K562 (cell line): ENCODE data around the gene SMARCA4. TPM values are rescaled to one million over a fixed set of nuclear protein-coding genes. Genes with fewer than 3 reads are reported as not detected.

ENCODE experiments used
- ATAC-seq: fragments of 200-7000 bp; cut with Tn5 transposase; 3 replicates; pipeline ENCODE4 v1.9.1; 2020; ENCODE audit warnings: moderate library complexity
- BruUV-seq: library from RNA; stranded (reverse); fragments of 400-500 nt; replicated peaks from 2 replicates; lab custom pipeline; 2021; lab: Mats Ljungman, UMichigan
- CTCF ChIA-PET: fragments of 300-600 bp; formaldehyde crosslinking; extraction: SDS; loops from one replicate; lab custom pipeline; 2021; ENCODE audit warnings: low intra/inter-chr PET ratio; lab: Yijun Ruan, JAX
- POLR2A ChIA-PET: fragments of 300-600, 350-650 bp; sonication (Branson Sonifier 250); formaldehyde crosslinking; extraction: SDS; loops from one replicate; lab custom pipeline; 2021; ENCODE audit warnings: antibody characterized with exemption, inconsistent platforms; lab: Yijun Ruan, JAX
- DNase-seq, 4 experiments: peaks; one replicate each; pipeline versions ENCODE4 v3.0.0 to v3.0.0-alpha.2; 2011 to 2018; ENCODE audit warnings: low spot score in 3 of 4, mixed read lengths in 3 of 4; ENCODE audit errors: extremely low read depth in 1 of 4
- FAIRE-seq: peaks from 2 replicates; lab custom pipeline; 2011; peaks lifted over from hg19 to GRCh38; lab: Jason Lieb, UNC
- H2AFZ ChIP-seq: 2 replicates; pipeline ENCODE4 v1.6.0; 2011; ENCODE audit warnings: low read depth, low read length, control low read depth, inconsistent platforms
- H3K27ac ChIP-seq: fragments of 200-600 bp; 3 replicates; pipeline ENCODE4 v1.8.0; 2011; ENCODE audit warnings: low read depth, mild to moderate bottlenecking, control low read depth, inconsistent platforms, low read length, moderate library complexity, mixed read lengths; ENCODE audit errors: extremely low read depth
- H3K27me3 ChIP-seq, 2 experiments: fragments of 300-600 bp in 1 of 2; 2 replicates in 1 of 2; 3 replicates in 1 of 2; pipeline versions ENCODE4 v1.6.0 to v1.8.0; 2011; ENCODE audit warnings: inconsistent platforms in 2 of 2, low read length in 2 of 2, mild to moderate bottlenecking in 1 of 2, mixed read lengths in 1 of 2, moderate library complexity in 1 of 2; ENCODE audit not compliant: control insufficient read depth in 2 of 2, insufficient read depth in 2 of 2
- H3K36me3 ChIP-seq: fragments of 300-600 bp; 3 replicates; pipeline ENCODE4 v1.8.0; 2011; ENCODE audit warnings: mild to moderate bottlenecking, low read length, inconsistent platforms; ENCODE audit not compliant: control insufficient read depth, insufficient read depth
- H3K4me1 ChIP-seq, 2 experiments: fragments of 200-600 bp in 1 of 2; replicated peaks in 1 of 2; 2 replicates in 1 of 2; 3 replicates in 1 of 2; pipeline versions ENCODE4 v1.5.1 to v1.8.0; 2011; ENCODE audit warnings: inconsistent platforms in 2 of 2, low read length in 2 of 2, mild to moderate bottlenecking in 1 of 2, mixed read lengths in 1 of 2, moderate library complexity in 1 of 2; ENCODE audit not compliant: control insufficient read depth in 2 of 2, insufficient read depth in 2 of 2
- H3K4me2 ChIP-seq: 2 replicates; pipeline ENCODE4 v1.6.1; 2011; ENCODE audit warnings: low read length, control low read depth, inconsistent platforms, mixed read lengths; ENCODE audit not compliant: insufficient read depth
- H3K4me3 ChIP-seq: fragments of 200-600 bp; sonication (generic), shearing (Covaris generic); 2 replicates; pipeline ENCODE4 v1.5.1; 2016; ENCODE audit warnings: control low read depth, inconsistent platforms
- H3K79me2 ChIP-seq: fragments of 200-600 bp; 3 replicates; pipeline ENCODE4 v1.8.0; 2011; ENCODE audit warnings: low read length, inconsistent platforms; ENCODE audit not compliant: control insufficient read depth, insufficient read depth
- H3K9ac ChIP-seq, 2 experiments: 2 replicates each; pipeline versions ENCODE4 v1.6.0 to v1.6.1; 2011; ENCODE audit warnings: low read depth in 2 of 2, low read length in 2 of 2, control low read depth in 1 of 2, inconsistent platforms in 1 of 2, mild to moderate bottlenecking in 1 of 2, mixed read lengths in 1 of 2; ENCODE audit not compliant: insufficient read depth in 1 of 2
- H3K9me1 ChIP-seq: one replicate; pipeline ENCODE4 v1.6.0; 2011; ENCODE audit warnings: inconsistent platforms, mild to moderate bottlenecking, low read length, moderate library complexity; ENCODE audit not compliant: control insufficient read depth, insufficient read depth
- H3K9me3 ChIP-seq: replicated peaks from 2 replicates; pipeline ENCODE4 v1.5.1; 2011; ENCODE audit warnings: low read depth, low read length, inconsistent platforms; ENCODE audit not compliant: control insufficient read depth, insufficient read depth
- H4K20me1 ChIP-seq: replicated peaks from 2 replicates; pipeline ENCODE4 v1.6.1; 2011; ENCODE audit warnings: low read length, inconsistent platforms, mixed read lengths; ENCODE audit not compliant: control insufficient read depth, insufficient read depth
- CC2D1A ChIP-seq: fragments of 450-650 bp; IDR thresholded peaks from 2 replicates; pipeline ENCODE4 v1.6.1; 2017; ENCODE audit warnings: mild to moderate bottlenecking
- FOXK1 ChIP-seq: sonication (generic); formaldehyde crosslinking; IDR thresholded peaks from 2 replicates; pipeline ENCODE4 v1.8.0; 2022; ENCODE audit warnings: missing genetic modification reagents, mild to moderate bottlenecking, borderline replicate concordance
- FOXP1 ChIP-seq: sonication (generic); formaldehyde crosslinking; IDR thresholded peaks from 2 replicates; pipeline ENCODE4 v1.8.0; 2022; ENCODE audit warnings: mild to moderate bottlenecking, missing genetic modification reagents
- GATAD2A ChIP-seq: fragments of 450-650 bp; IDR thresholded peaks from 2 replicates; pipeline ENCODE4 v1.6.1; 2017
- HDAC3 ChIP-seq: fragments of 450-650 bp; IDR thresholded peaks from 2 replicates; pipeline ENCODE4 v1.6.1; 2018; ENCODE audit warnings: borderline replicate concordance, mild to moderate bottlenecking, moderate library complexity; ENCODE audit not compliant: partially characterized antibody
- HDGF ChIP-seq: fragments of 450-650 bp; IDR thresholded peaks from 2 replicates; pipeline ENCODE4 v1.6.1; 2016
- KAT2B ChIP-seq: IDR thresholded peaks from one replicate; pipeline ENCODE4 v1.6.1; 2012; ENCODE audit warnings: low read depth, mild to moderate bottlenecking, control low read depth, inconsistent platforms, low read length, moderate library complexity
- KDM4B ChIP-seq, 2 experiments: fragments of 450-650 bp in 1 of 2; sonication (generic) in 1 of 2; IDR thresholded peaks; 2 replicates each; pipeline ENCODE4 v1.6.1; 2016 to 2017; ENCODE audit warnings: borderline replicate concordance in 2 of 2, antibody characterized with exemption in 1 of 2, low read depth in 1 of 2, mild to moderate bottlenecking in 1 of 2
- NKRF ChIP-seq: fragments of 450-650 bp; IDR thresholded peaks from 2 replicates; pipeline ENCODE4 v1.6.1; 2016; ENCODE audit warnings: borderline replicate concordance
- SMC3 ChIP-seq: conservative IDR thresholded peaks from 2 replicates; pipeline ENCODE4 v1.6.1; 2011; ENCODE audit warnings: low read depth, low read length, improper control_type of control experiment; ENCODE audit not compliant: insufficient read depth
- SUPT5H ChIP-seq: fragments of 450-650 bp; IDR thresholded peaks from 2 replicates; pipeline ENCODE4 v1.6.1; 2016
- ZNF263 ChIP-seq: sonication (generic); formaldehyde crosslinking; IDR thresholded peaks from 2 replicates; pipeline ENCODE4 v1.8.0; 2022; ENCODE audit warnings: mild to moderate bottlenecking, missing genetic modification reagents, borderline replicate concordance
- WGBS: fragments of 100-300 bp; shearing (Covaris generic); methylation state at CpG from one replicate; pipeline ENCODE4 v1.1.6; 2016; ENCODE audit warnings: low coverage, mixed read lengths; ENCODE audit not compliant: insufficient coverage; ENCODE audit errors: missing lambda C conversion rate; 5-methylcytosine and 5-hydroxymethylcytosine counted together
- in situ Hi-C: fragments of 300-500 bp; cut with MboI; formaldehyde crosslinking; loops from 4 replicates; pipeline ENCODE4 v1.15.0; 2018; ENCODE audit warnings: inconsistent platforms, mixed read lengths
- intact Hi-C: fragments of 100-400 bp; cut with micrococcal nuclease; formaldehyde crosslinking; loops from 2 replicates; pipeline ENCODE4 v1.14.2; 2022
- polyA plus RNA-seq, 8 experiments: library from polyadenylated mRNA; depleted of rRNA in 4 of 8; stranded (reverse) in 5 of 8; unstranded in 3 of 8; fragments of >200 nt; fragmentation: Nextera tagmentation in 2 of 8; fragmentation: Illumina TruSeq in 1 of 8; extraction: Ambion mirVana in 2 of 8; extraction: Trizol in 1 of 8; gene quantifications; 2 replicates each; pipeline versions ENCODE4 v1.2.1 to v1.2.3, GENCODE V29; 2011 to 2014; ENCODE audit warnings: inconsistent platforms in 1 of 8, missing spikeins in 1 of 8
- total RNA-seq, 7 experiments: library from RNA; depleted of rRNA in 6 of 7; stranded (reverse); fragments of >200 nt in 6 of 7; fragmentation: Illumina TruSeq in 2 of 7; extraction: Trizol in 2 of 7; gene quantifications; 2 replicates each; pipeline versions ENCODE4 v1.2.1 to v1.2.3, GENCODE V29; 2011 to 2021; ENCODE audit warnings: low replicate concordance in 1 of 7
- TF ChIP-seq, protein P1 (sequence below): fragments of 450-650 bp; IDR thresholded peaks from 2 replicates; pipeline ENCODE4 v1.6.1; 2016; ENCODE audit warnings: missing biosample characterization, missing genetic modification characterization
- TF ChIP-seq, protein P2 (sequence below): sonication (generic); formaldehyde crosslinking; IDR thresholded peaks from 2 replicates; pipeline ENCODE4 v1.8.0; 2022; ENCODE audit warnings: mild to moderate bottlenecking, missing genetic modification reagents

SMARCA4 gene
- total and polyA plus RNA-seq, 9 of the 15 experiments (the other 6 are each of a cell fraction or from before 2014, with no cell fraction given): 19.3 to 207 (median 52.1) TPM

DNA sequence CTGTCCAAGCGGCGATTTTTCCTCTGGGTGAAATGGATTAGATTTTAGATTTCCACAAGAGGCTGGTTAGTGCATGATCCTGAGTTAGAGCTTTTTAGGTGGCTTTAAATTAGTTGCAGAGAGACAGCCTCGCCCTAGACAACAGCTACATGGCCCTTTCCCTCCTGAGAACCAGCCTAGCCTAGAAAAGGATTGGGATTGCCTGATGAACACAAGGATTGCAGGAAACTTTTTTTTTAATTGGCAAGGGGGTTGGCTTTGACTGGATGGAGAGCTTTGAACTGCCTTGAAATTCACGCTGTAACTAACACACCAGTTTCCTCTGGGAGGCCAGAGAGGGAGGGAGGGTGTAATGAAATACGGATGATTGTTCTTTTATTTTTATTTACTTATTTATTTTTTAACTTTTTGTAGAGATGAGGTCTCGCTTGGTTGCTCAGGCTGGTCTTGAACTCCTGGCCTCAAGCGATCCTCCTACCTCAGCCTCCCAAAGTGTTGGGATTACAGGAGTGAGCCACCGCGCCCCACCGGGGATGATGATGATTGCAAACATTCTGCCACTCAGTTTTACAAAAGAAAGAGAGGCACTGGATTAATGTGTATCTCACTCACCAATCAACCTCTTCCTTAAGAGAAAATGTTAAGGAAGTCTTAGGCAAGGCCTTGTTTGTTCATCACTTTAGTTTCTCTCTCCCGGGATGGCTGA is 130.3 kb downstream of the SMARCA4 start:
- Histone ChIP-seq H3K9me1 (peaks cover 9% of the 10 kb centered on the region), H3K4me1 (peaks cover 47 to 63% of the 10 kb centered on the region in 2 experiments), H3K4me2 (peak overlapping the region; percentile 97), H2AFZ (no peak overlapping the region), H3K9me3 (no peaks in the 10 kb centered on the region), H4K20me1 (peaks cover 53% of the 10 kb centered on the region), H3K4me3 (peak overlapping the region; percentile 98), H3K9ac (peak overlapping the region; percentile 97 to 99), H3K36me3 (peaks cover 54% of the 10 kb centered on the region), H3K27ac (peak overlapping the region; percentile 81), H3K79me2 (peaks cover 77% of the 10 kb centered on the region), H3K27me3 (no peaks in the 10 kb centered on the region)
- no peak for DNase-seq
- FAIRE-seq: no peak
- BruUV-seq: TSS peak; percentile 43
- no peak for ATAC-seq
- intact Hi-C loops (loop anchor here (5.0 kb wide), 1 partner anchor 54 kb away; no protein-coding TSS in a partner anchor), in situ Hi-C loops (no loop called here)
- 2% methylated on average over 11 of the region's 11 CpGs for WGBS
- ChIA-PET POLR2A (interaction anchor here (0.6 to 6.1 kb wide), 11 partner anchors 10 to 160 kb away, joined by 3 to 54 read pairs (median 5); no protein-coding TSS in a partner anchor), CTCF (no interaction called here)
- TF ChIP-seq FOXK1 (CRISPR knock-in tag) (0 out of 2 replicates have a peak, but pooled peaks have one; percentile 3), HDGF (no peak), NKRF (peak; percentile 43; the same call in 1 of the 2 replicates), GATAD2A (no peak), KAT2B (no peak), KDM4B (IDR thresholded peaks at IDR 0.05; ENCODE audit: borderline replicate concordance in 2 of 2, low read depth in 1 of 2) (no peak), HDAC3 (peak; percentile 30), SMC3 (no peak), SUPT5H (peak; percentile 24; the same call in 1 of the 2 replicates), CC2D1A (no peak), ZNF263 (CRISPR knock-in tag) (0 out of 2 replicates have a peak, but pooled peaks have one; percentile 57), FOXP1 (CRISPR knock-in tag) (0 out of 2 replicates have a peak, but pooled peaks have one; percentile 19)
- TF ChIP-seq, protein P1, sequence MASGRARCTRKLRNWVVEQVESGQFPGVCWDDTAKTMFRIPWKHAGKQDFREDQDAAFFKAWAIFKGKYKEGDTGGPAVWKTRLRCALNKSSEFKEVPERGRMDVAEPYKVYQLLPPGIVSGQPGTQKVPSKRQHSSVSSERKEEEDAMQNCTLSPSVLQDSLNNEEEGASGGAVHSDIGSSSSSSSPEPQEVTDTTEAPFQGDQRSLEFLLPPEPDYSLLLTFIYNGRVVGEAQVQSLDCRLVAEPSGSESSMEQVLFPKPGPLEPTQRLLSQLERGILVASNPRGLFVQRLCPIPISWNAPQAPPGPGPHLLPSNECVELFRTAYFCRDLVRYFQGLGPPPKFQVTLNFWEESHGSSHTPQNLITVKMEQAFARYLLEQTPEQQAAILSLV (tag): no peak
- TF ChIP-seq, protein P2, sequence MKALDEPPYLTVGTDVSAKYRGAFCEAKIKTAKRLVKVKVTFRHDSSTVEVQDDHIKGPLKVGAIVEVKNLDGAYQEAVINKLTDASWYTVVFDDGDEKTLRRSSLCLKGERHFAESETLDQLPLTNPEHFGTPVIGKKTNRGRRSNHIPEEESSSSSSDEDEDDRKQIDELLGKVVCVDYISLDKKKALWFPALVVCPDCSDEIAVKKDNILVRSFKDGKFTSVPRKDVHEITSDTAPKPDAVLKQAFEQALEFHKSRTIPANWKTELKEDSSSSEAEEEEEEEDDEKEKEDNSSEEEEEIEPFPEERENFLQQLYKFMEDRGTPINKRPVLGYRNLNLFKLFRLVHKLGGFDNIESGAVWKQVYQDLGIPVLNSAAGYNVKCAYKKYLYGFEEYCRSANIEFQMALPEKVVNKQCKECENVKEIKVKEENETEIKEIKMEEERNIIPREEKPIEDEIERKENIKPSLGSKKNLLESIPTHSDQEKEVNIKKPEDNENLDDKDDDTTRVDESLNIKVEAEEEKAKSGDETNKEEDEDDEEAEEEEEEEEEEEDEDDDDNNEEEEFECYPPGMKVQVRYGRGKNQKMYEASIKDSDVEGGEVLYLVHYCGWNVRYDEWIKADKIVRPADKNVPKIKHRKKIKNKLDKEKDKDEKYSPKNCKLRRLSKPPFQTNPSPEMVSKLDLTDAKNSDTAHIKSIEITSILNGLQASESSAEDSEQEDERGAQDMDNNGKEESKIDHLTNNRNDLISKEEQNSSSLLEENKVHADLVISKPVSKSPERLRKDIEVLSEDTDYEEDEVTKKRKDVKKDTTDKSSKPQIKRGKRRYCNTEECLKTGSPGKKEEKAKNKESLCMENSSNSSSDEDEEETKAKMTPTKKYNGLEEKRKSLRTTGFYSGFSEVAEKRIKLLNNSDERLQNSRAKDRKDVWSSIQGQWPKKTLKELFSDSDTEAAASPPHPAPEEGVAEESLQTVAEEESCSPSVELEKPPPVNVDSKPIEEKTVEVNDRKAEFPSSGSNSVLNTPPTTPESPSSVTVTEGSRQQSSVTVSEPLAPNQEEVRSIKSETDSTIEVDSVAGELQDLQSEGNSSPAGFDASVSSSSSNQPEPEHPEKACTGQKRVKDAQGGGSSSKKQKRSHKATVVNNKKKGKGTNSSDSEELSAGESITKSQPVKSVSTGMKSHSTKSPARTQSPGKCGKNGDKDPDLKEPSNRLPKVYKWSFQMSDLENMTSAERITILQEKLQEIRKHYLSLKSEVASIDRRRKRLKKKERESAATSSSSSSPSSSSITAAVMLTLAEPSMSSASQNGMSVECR (CRISPR knock-in tag): peak; percentile 46; the same call in 1 of the 2 replicates
